ENCODE data around the gene SLC35G2.
"Not testable (repeated sequence)": the region's sequence is repeated elsewhere in the genome, so short reads cannot be mapped to it uniquely, and the experiment has no call there.

Gene SLC35G2

GRCh38 chr3:136891934-136892855 is 73.3 kb downstream of the SLC35G2 start:
- no peak for DNase-seq

GRCh38 chr3:136893848-136894443 is 75.0 kb downstream of the SLC35G2 start:
- peak in 1 of 2 donors; percentile 35 for DNase-seq

- DNase-seq = not testable (repeated sequence)
Observed at GRCh38 chr3:136897171-136897570, 78.2 kb downstream of the SLC35G2 start.

GRCh38 chr3:136898549-136898948 is 79.6 kb downstream of the SLC35G2 start:
- DNase-seq = no peak

GRCh38 chr3:136898954-136899353 is 80.0 kb downstream of the SLC35G2 start:
- DNase-seq = no peak

GRCh38 chr3:136899622-136900158 is 80.8 kb downstream of the SLC35G2 start:
- DNase-seq = no peak

GRCh38 chr3:136900694-136901093 is 81.8 kb downstream of the SLC35G2 start:
- DNase-seq = not testable (repeated sequence)

- DNase-seq = no peak
Observed at GRCh38 chr3:136901391-136901790, 82.5 kb downstream of the SLC35G2 start.

- not testable (repeated sequence) for DNase-seq
Observed at GRCh38 chr3:136902530-136902929, 83.6 kb downstream of the SLC35G2 start.

GRCh38 chr3:136903899-136904298 is 85.0 kb downstream of the SLC35G2 start:
- DNase-seq = no peak

GRCh38 chr3:136904746-136905145 is 85.8 kb downstream of the SLC35G2 start:
- DNase-seq = no peak

Data from inflammatory macrophage treated with lipopolysaccharide for 1 hour (primary cell).